MCF 10A (cell line): Measurements from ENCODE around the gene PARP6. TPM values are rescaled to one million over a fixed set of nuclear protein-coding genes. Genes with fewer than 3 reads are reported as not detected.
"Not testable (repeated sequence)": the region's sequence is repeated elsewhere in the genome, so short reads cannot be mapped to it uniquely, and the experiment has no call there.

ENCODE experiments used
- BruUV-seq: library from RNA; stranded (reverse); fragments of 400-500 nt; replicated peaks from 2 replicates; lab custom pipeline; 2021; lab: Mats Ljungman, UMichigan
- CTCF ChIA-PET: fragments of 300-600 bp; sonication (Branson Sonifier 250); formaldehyde crosslinking; extraction: SDS; loops from one replicate; lab custom pipeline; 2021; ENCODE audit warnings: antibody characterized with exemption, inconsistent platforms; lab: Yijun Ruan, JAX
- POLR2A ChIA-PET: fragments of 300-600, 350-650 bp; sonication (Branson Sonifier 250); formaldehyde crosslinking; extraction: SDS; loops from one replicate; lab custom pipeline; 2020; ENCODE audit warnings: antibody characterized with exemption, inconsistent platforms; lab: Yijun Ruan, JAX
- DNase-seq: peaks from one replicate; pipeline ENCODE4 v3.0.0-alpha.2; 2018; ENCODE audit not compliant: unreplicated experiment
- H3K27ac Mint-ChIP-seq: one replicate; pipeline ENCODE4 v1.8.0; 2022; ENCODE audit warnings: mild to moderate bottlenecking, low read depth, mixed read lengths; ENCODE audit not compliant: unreplicated experiment
- H3K27me3 Mint-ChIP-seq: one replicate; pipeline ENCODE4 v1.8.0; 2022; ENCODE audit warnings: mixed read lengths; ENCODE audit not compliant: insufficient read depth, unreplicated experiment
- H3K36me3 Mint-ChIP-seq: one replicate; pipeline ENCODE4 v1.8.0; 2022; ENCODE audit warnings: mild to moderate bottlenecking, moderate library complexity, mixed read lengths; ENCODE audit not compliant: insufficient read depth, unreplicated experiment
- H3K4me1 Mint-ChIP-seq: one replicate; pipeline ENCODE4 v1.8.0; 2022; ENCODE audit warnings: mixed read lengths; ENCODE audit not compliant: insufficient read depth, unreplicated experiment
- H3K4me3 Mint-ChIP-seq: one replicate; pipeline ENCODE4 v1.8.0; 2022; ENCODE audit warnings: mild to moderate bottlenecking, moderate library complexity, mixed read lengths; ENCODE audit not compliant: unreplicated experiment
- H3K9me3 Mint-ChIP-seq: one replicate; pipeline ENCODE4 v1.8.0; 2022; ENCODE audit warnings: mixed read lengths; ENCODE audit not compliant: unreplicated experiment
- CTCF ChIP-seq: fragments of 200-600 bp; IDR thresholded peaks from one replicate; pipeline ENCODE4 v1.8.0; 2022; ENCODE audit warnings: antibody characterized with exemption, mild to moderate bottlenecking; ENCODE audit not compliant: unreplicated experiment
- intact Hi-C: fragments of 100-400 bp; cut with micrococcal nuclease; formaldehyde crosslinking; loops from 2 replicates; pipeline ENCODE4 v1.14.1; 2022
- total RNA-seq: library from RNA; stranded (reverse); gene quantifications from 2 replicates; pipeline ENCODE4 v1.2.3, GENCODE V29; 2022

Gene PARP6
- total RNA-seq, 1 experiment from 2014 or later: 117 TPM

GRCh38 chr15:72278737-72279136, 6.4 kb upstream of the PARP6 start:
- POLR2A ChIA-PET: interaction anchor here (0.9 kb wide), 1 partner anchor 12 kb away, joined by 4 read pairs; no protein-coding TSS in a partner anchor
- Mint-ChIP-seq H3K4me3 (no peak overlapping the region), H3K27me3 (no peaks in the 10 kb centered on the region), H3K9me3 (no peaks in the 10 kb centered on the region), H3K4me1 (no peaks in the 10 kb centered on the region), H3K27ac (no peak overlapping the region), H3K36me3 (no peaks in the 10 kb centered on the region)
- intact Hi-C loops: no loop called here
- CTCF ChIA-PET: no interaction called here
- TF ChIP-seq CTCF: no peak
- DNase-seq: no peak
- no TSS peak for BruUV-seq

GRCh38 chr15:72276326-72276700, 4.0 kb upstream of the PARP6 start:
- BruUV-seq: no TSS peak
- intact Hi-C loops: no loop called here
- DNase-seq: no peak
- CTCF ChIA-PET: interaction anchor here (0.6 kb wide), 1 partner anchor 982 kb away, joined by 3 read pairs; no protein-coding TSS in a partner anchor
- TF ChIP-seq CTCF: no peak
- H3K36me3 Mint-ChIP-seq: no peaks in the 10 kb centered on the region
- H3K27ac Mint-ChIP-seq: no peak overlapping the region
- H3K9me3 Mint-ChIP-seq: no peaks in the 10 kb centered on the region
- peaks cover 9% of the 10 kb centered on the region for H3K4me1 Mint-ChIP-seq
- no peak overlapping the region for H3K4me3 Mint-ChIP-seq
- POLR2A ChIA-PET: no interaction called here
- no peaks in the 10 kb centered on the region for H3K27me3 Mint-ChIP-seq

- H3K27ac Mint-ChIP-seq, H3K4me3 Mint-ChIP-seq, BruUV-seq, H3K36me3 Mint-ChIP-seq, H3K9me3 Mint-ChIP-seq, intact Hi-C loops, DNase-seq, POLR2A ChIA-PET, H3K27me3 Mint-ChIP-seq: not testable (repeated sequence)
- CTCF ChIA-PET: interaction anchor here (0.6 to 1.1 kb wide), 2 partner anchors 70 to 983 kb away, joined by 3 read pairs; no protein-coding TSS in a partner anchor
- H3K4me1 Mint-ChIP-seq: peaks cover 14% of the 10 kb centered on the region
These were observed 3.4 kb upstream of the PARP6 start for GRCh38 chr15:72275635-72276325.

- no peak for DNase-seq
- Mint-ChIP-seq H3K4me1 (peaks cover 20% of the 10 kb centered on the region), H3K27me3 (no peaks in the 10 kb centered on the region), H3K4me3 (peak overlapping the region; percentile 80), H3K27ac (peak overlapping the region; percentile 86), H3K9me3 (no peaks in the 10 kb centered on the region), H3K36me3 (peaks cover 27% of the 10 kb centered on the region)
- no peak for TF ChIP-seq CTCF
- intact Hi-C loops: loop anchor here (1.0 to 2.0 kb wide), 4 partner anchors 43 to 74 kb away; no protein-coding TSS in a partner anchor
- TSS peak; percentile 81 for BruUV-seq
- ChIA-PET POLR2A (interaction anchor here (0.7 to 3.3 kb wide), 14 partner anchors 9 to 304 kb away, joined by 3 to 27 read pairs (median 4); partner anchors contain the start of genes HEXA and PKM), CTCF (interaction anchor here (0.6 to 2.9 kb wide), 9 partner anchors 8 to 122 kb away, joined by 3 to 24 read pairs (median 4); no protein-coding TSS in a partner anchor)
These were observed 621 bp upstream of the PARP6 start for GRCh38 chr15:72272997-72273352.
